Measurements from ENCODE around the gene CERS1. TPM values are rescaled to one million over a fixed set of nuclear protein-coding genes. Genes with fewer than 3 reads are reported as not detected.

CERS1 gene
- total RNA-seq, 1 donor from 2014 or later = 10.2 TPM

GRCh38 chr19:18915639-18916038 lies 19.7 kb upstream of the CERS1 start:
- Mint-ChIP-seq H3K4me3 (ENCODE audit: unreplicated experiment) (no peak overlapping the region), H3K9me3 (ENCODE audit: low read depth) (no peaks in the 10 kb centered on the region), H3K4me1 (ENCODE audit: low read depth) (peaks cover 33% of the 10 kb centered on the region), H3K36me3 (ENCODE audit: low read depth) (peaks cover 11% of the 10 kb centered on the region), H3K27ac (ENCODE audit: unreplicated experiment) (peak overlapping the region; percentile 41), H3K27me3 (ENCODE audit: low read depth) (no peaks in the 10 kb centered on the region)
- no peak for DNase-seq (ENCODE audit: low spot score)
- TF ChIP-seq CTCF (IDR thresholded peaks at IDR 0.05) = peak; percentile 61

- TF ChIP-seq CTCF (IDR thresholded peaks at IDR 0.05) = no peak
- DNase-seq (ENCODE audit: low spot score) = no peak
- peaks cover 14% of the 10 kb centered on the region for H3K36me3 Mint-ChIP-seq (ENCODE audit: low read depth)
- no peak overlapping the region for H3K27ac Mint-ChIP-seq (ENCODE audit: unreplicated experiment)
- H3K9me3 Mint-ChIP-seq (ENCODE audit: low read depth) = no peaks in the 10 kb centered on the region
- no peak overlapping the region for H3K4me3 Mint-ChIP-seq (ENCODE audit: unreplicated experiment)
- H3K4me1 Mint-ChIP-seq (ENCODE audit: low read depth) = peaks cover 18% of the 10 kb centered on the region
- no peaks in the 10 kb centered on the region for H3K27me3 Mint-ChIP-seq (ENCODE audit: low read depth)
Measured at GRCh38 chr19:18913466-18913865, 17.5 kb upstream of the CERS1 start.

- DNase-seq (ENCODE audit: low spot score) = no peak
- Mint-ChIP-seq H3K9me3 (ENCODE audit: low read depth) (no peaks in the 10 kb centered on the region), H3K27ac (ENCODE audit: unreplicated experiment) (no peak overlapping the region), H3K4me1 (ENCODE audit: low read depth) (peaks cover 13% of the 10 kb centered on the region), H3K27me3 (ENCODE audit: low read depth) (no peaks in the 10 kb centered on the region), H3K4me3 (ENCODE audit: unreplicated experiment) (no peak overlapping the region), H3K36me3 (ENCODE audit: low read depth) (peaks cover 14% of the 10 kb centered on the region)
- TF ChIP-seq CTCF (IDR thresholded peaks at IDR 0.05) = no peak
Measured at GRCh38 chr19:18912933-18913332, 17.0 kb upstream of the CERS1 start.

GRCh38 chr19:18910801-18911436 lies 15.0 kb upstream of the CERS1 start:
- TF ChIP-seq CTCF (IDR thresholded peaks at IDR 0.05) = no peak
- no peak overlapping the region for H3K4me3 Mint-ChIP-seq (ENCODE audit: unreplicated experiment)
- peaks cover 15% of the 10 kb centered on the region for H3K36me3 Mint-ChIP-seq (ENCODE audit: low read depth)
- no peaks in the 10 kb centered on the region for H3K9me3 Mint-ChIP-seq (ENCODE audit: low read depth)
- H3K27me3 Mint-ChIP-seq (ENCODE audit: low read depth) = no peaks in the 10 kb centered on the region
- no peak for DNase-seq (ENCODE audit: low spot score)
- H3K27ac Mint-ChIP-seq (ENCODE audit: unreplicated experiment) = no peak overlapping the region
- peaks cover 3% of the 10 kb centered on the region for H3K4me1 Mint-ChIP-seq (ENCODE audit: low read depth)

GRCh38 chr19:18910010-18910409 lies 14.1 kb upstream of the CERS1 start:
- Mint-ChIP-seq H3K27ac (ENCODE audit: unreplicated experiment) (no peak overlapping the region), H3K9me3 (ENCODE audit: low read depth) (no peaks in the 10 kb centered on the region), H3K27me3 (ENCODE audit: low read depth) (no peaks in the 10 kb centered on the region), H3K36me3 (ENCODE audit: low read depth) (peaks cover 19% of the 10 kb centered on the region), H3K4me1 (ENCODE audit: low read depth) (no peaks in the 10 kb centered on the region), H3K4me3 (ENCODE audit: unreplicated experiment) (no peak overlapping the region)
- TF ChIP-seq CTCF (IDR thresholded peaks at IDR 0.05) = no peak
- DNase-seq (ENCODE audit: low spot score) = no peak
